Measurements from ENCODE around the gene SLC25A30.

DNA sequence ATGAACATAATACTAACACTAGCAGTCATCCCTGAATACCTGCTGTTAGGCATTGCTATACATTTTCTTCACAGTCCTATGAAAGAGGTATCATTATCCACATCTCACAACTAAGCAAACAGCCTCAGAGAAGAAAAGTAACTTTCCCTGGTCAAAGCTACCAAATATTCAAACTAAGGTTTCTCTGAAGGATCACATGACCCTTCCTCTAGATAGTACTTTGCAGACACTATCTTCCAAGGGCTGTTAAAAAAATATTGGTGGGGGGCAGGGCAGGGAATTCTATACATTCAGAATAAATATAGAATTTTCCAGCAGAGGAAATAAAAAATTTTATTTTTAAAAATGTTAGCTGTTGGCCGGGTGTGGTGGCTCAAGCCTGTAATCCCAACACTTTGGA lies 3.1 kb downstream of the SLC25A30 start:
- TF ChIP-seq HDAC2 (CRISPR knock-in tag; IDR thresholded peaks at IDR 0.05) (no peak), ARNT (IDR thresholded peaks at IDR 0.05) (no peak), NCOA2 (CRISPR knock-in tag; IDR thresholded peaks at IDR 0.05) (no peak), FOXM1 (CRISPR knock-in tag; IDR thresholded peaks at IDR 0.05) (no peak), ZNF670 (CRISPR knock-in tag; IDR thresholded peaks at IDR 0.05; ENCODE audit: borderline replicate concordance) (no peak), ZFAT (CRISPR knock-in tag; conservative IDR thresholded peaks at IDR 0.05) (no peak), EZH2 (conservative IDR thresholded peaks at IDR 0.05; ENCODE audit: low read depth, low read length) (no peak), ZNF841 (CRISPR knock-in tag; IDR thresholded peaks at IDR 0.05; ENCODE audit: borderline replicate concordance) (no peak), RAD21 (CRISPR knock-in tag; IDR thresholded peaks at IDR 0.05) (no peak), TAF1 (CRISPR knock-in tag; IDR thresholded peaks at IDR 0.05) (no peak), RXRB (CRISPR knock-in tag; IDR thresholded peaks at IDR 0.05; ENCODE audit: borderline replicate concordance) (no peak), SKIL (CRISPR knock-in tag; IDR thresholded peaks at IDR 0.05; ENCODE audit: borderline replicate concordance) (no peak), JUN (CRISPR knock-in tag; IDR thresholded peaks at IDR 0.05) (no peak)
- TF ChIP-seq, protein P1, sequence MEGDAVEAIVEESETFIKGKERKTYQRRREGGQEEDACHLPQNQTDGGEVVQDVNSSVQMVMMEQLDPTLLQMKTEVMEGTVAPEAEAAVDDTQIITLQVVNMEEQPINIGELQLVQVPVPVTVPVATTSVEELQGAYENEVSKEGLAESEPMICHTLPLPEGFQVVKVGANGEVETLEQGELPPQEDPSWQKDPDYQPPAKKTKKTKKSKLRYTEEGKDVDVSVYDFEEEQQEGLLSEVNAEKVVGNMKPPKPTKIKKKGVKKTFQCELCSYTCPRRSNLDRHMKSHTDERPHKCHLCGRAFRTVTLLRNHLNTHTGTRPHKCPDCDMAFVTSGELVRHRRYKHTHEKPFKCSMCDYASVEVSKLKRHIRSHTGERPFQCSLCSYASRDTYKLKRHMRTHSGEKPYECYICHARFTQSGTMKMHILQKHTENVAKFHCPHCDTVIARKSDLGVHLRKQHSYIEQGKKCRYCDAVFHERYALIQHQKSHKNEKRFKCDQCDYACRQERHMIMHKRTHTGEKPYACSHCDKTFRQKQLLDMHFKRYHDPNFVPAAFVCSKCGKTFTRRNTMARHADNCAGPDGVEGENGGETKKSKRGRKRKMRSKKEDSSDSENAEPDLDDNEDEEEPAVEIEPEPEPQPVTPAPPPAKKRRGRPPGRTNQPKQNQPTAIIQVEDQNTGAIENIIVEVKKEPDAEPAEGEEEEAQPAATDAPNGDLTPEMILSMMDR (CRISPR knock-in tag; IDR thresholded peaks at IDR 0.05): no peak

All from HepG2 (cell line).